Measurements from ENCODE around the gene CLPTM1L.

Gene CLPTM1L

GRCh38 chr5:1344975-1345838 lies at the start of gene CLPTM1L:
CLPTM1L (minus strand) TSS chr5:1345099; CDS start chr5:1344841, 258 bp downstream.
- DNase-seq (ENCODE audit: low read depth, low spot score), result peak; percentile 58
- TF ChIP-seq YY1 (IDR thresholded peaks at IDR 0.05; ENCODE audit: insufficient read depth, insufficient read length) (no peak), ZNF274 (IDR thresholded peaks at IDR 0.05; ENCODE audit: low read depth, low read length) (no peak), SUZ12 (IDR thresholded peaks at IDR 0.05; ENCODE audit: extremely low read depth, insufficient read depth, insufficient read length) (no peak)
- Histone ChIP-seq H3K4me3 (ENCODE audit: insufficient read length, low read depth) (peak within 1 kb of the TSS; percentile 63), H3K36me3 (ENCODE audit: insufficient read depth, insufficient read length, low read length) (peaks cover 39% of the 10 kb centered on the region), H3K9me3 (ENCODE audit: insufficient read depth, low read length) (no peaks in the 10 kb centered on the region), H3K4me1 (ENCODE audit: insufficient read depth, insufficient read length) (no peaks in the 10 kb centered on the region), H3K9ac (ENCODE audit: insufficient read length, low read depth) (peak within 1 kb of the TSS; percentile 90), H3K27me3 (ENCODE audit: insufficient read depth, insufficient read length) (no peaks in the 10 kb centered on the region)

GRCh38 chr5:1393571-1394501 lies 48.9 kb upstream of the CLPTM1L start:
- H3K27me3 ChIP-seq (ENCODE audit: insufficient read depth, insufficient read length), result peaks cover 13% of the 10 kb centered on the region
- TF ChIP-seq YY1 (IDR thresholded peaks at IDR 0.05; ENCODE audit: insufficient read depth, insufficient read length) (no peak), ZNF274 (IDR thresholded peaks at IDR 0.05; ENCODE audit: low read depth, low read length) (no peak), SUZ12 (IDR thresholded peaks at IDR 0.05; ENCODE audit: extremely low read depth, insufficient read depth, insufficient read length) (no peak)
- no peak overlapping the region for H3K9ac ChIP-seq (ENCODE audit: insufficient read length, low read depth)

GRCh38 chr5:1392801-1393565 lies 48.1 kb upstream of the CLPTM1L start:
- no peaks in the 10 kb centered on the region for H3K9me3 ChIP-seq (ENCODE audit: insufficient read depth, low read length)
- TF ChIP-seq ZNF274 (IDR thresholded peaks at IDR 0.05; ENCODE audit: low read depth, low read length), result no peak
- no peak for TF ChIP-seq YY1 (IDR thresholded peaks at IDR 0.05; ENCODE audit: insufficient read depth, insufficient read length)
- no peak for TF ChIP-seq SUZ12 (IDR thresholded peaks at IDR 0.05; ENCODE audit: extremely low read depth, insufficient read depth, insufficient read length)
- peaks cover 22% of the 10 kb centered on the region for H3K27me3 ChIP-seq (ENCODE audit: insufficient read depth, insufficient read length)
- DNase-seq (ENCODE audit: low read depth, low spot score), result no peak
- no peak overlapping the region for H3K9ac ChIP-seq (ENCODE audit: insufficient read length, low read depth)
- no peaks in the 10 kb centered on the region for H3K36me3 ChIP-seq (ENCODE audit: insufficient read depth, insufficient read length, low read length)
- no peak overlapping the region for H3K4me3 ChIP-seq (ENCODE audit: insufficient read length, low read depth)
- peaks cover 6% of the 10 kb centered on the region for H3K4me1 ChIP-seq (ENCODE audit: insufficient read depth, insufficient read length)

More at GRCh38 chr5:1393571-1394501, 48.9 kb upstream of the CLPTM1L start:
- H3K4me3 ChIP-seq (ENCODE audit: insufficient read length, low read depth), result no peak overlapping the region
- peaks cover 6% of the 10 kb centered on the region for H3K4me1 ChIP-seq (ENCODE audit: insufficient read depth, insufficient read length)
- DNase-seq (ENCODE audit: low read depth, low spot score), result no peak
- no peaks in the 10 kb centered on the region for H3K36me3 ChIP-seq (ENCODE audit: insufficient read depth, insufficient read length, low read length)
- H3K9me3 ChIP-seq (ENCODE audit: insufficient read depth, low read length), result no peaks in the 10 kb centered on the region

GRCh38 chr5:1392261-1392660 lies 47.4 kb upstream of the CLPTM1L start:
- TF ChIP-seq SUZ12 (IDR thresholded peaks at IDR 0.05; ENCODE audit: extremely low read depth, insufficient read depth, insufficient read length), result no peak
- TF ChIP-seq YY1 (IDR thresholded peaks at IDR 0.05; ENCODE audit: insufficient read depth, insufficient read length), result no peak
- TF ChIP-seq ZNF274 (IDR thresholded peaks at IDR 0.05; ENCODE audit: low read depth, low read length), result no peak
- peaks cover 29% of the 10 kb centered on the region for H3K27me3 ChIP-seq (ENCODE audit: insufficient read depth, insufficient read length)

GRCh38 chr5:1391691-1392090 lies 46.8 kb upstream of the CLPTM1L start:
- TF ChIP-seq YY1 (IDR thresholded peaks at IDR 0.05; ENCODE audit: insufficient read depth, insufficient read length) (no peak), ZNF274 (IDR thresholded peaks at IDR 0.05; ENCODE audit: low read depth, low read length) (no peak), SUZ12 (IDR thresholded peaks at IDR 0.05; ENCODE audit: extremely low read depth, insufficient read depth, insufficient read length) (no peak)
- Histone ChIP-seq H3K9me3 (ENCODE audit: insufficient read depth, low read length) (no peaks in the 10 kb centered on the region), H3K4me3 (ENCODE audit: insufficient read length, low read depth) (no peak overlapping the region), H3K27me3 (ENCODE audit: insufficient read depth, insufficient read length) (peaks cover 35% of the 10 kb centered on the region), H3K9ac (ENCODE audit: insufficient read length, low read depth) (no peak overlapping the region), H3K4me1 (ENCODE audit: insufficient read depth, insufficient read length) (peaks cover 6% of the 10 kb centered on the region), H3K36me3 (ENCODE audit: insufficient read depth, insufficient read length, low read length) (no peaks in the 10 kb centered on the region)
- DNase-seq (ENCODE audit: low read depth, low spot score), result no peak

More at GRCh38 chr5:1392261-1392660, 47.4 kb upstream of the CLPTM1L start:
- no peak for DNase-seq (ENCODE audit: low read depth, low spot score)
- H3K9ac ChIP-seq (ENCODE audit: insufficient read length, low read depth), result no peak overlapping the region
- peaks cover 6% of the 10 kb centered on the region for H3K4me1 ChIP-seq (ENCODE audit: insufficient read depth, insufficient read length)
- no peaks in the 10 kb centered on the region for H3K9me3 ChIP-seq (ENCODE audit: insufficient read depth, low read length)
- H3K36me3 ChIP-seq (ENCODE audit: insufficient read depth, insufficient read length, low read length), result no peaks in the 10 kb centered on the region
- H3K4me3 ChIP-seq (ENCODE audit: insufficient read length, low read depth), result no peak overlapping the region

- Histone ChIP-seq H3K9ac (ENCODE audit: insufficient read length, low read depth) (no peak overlapping the region), H3K27me3 (ENCODE audit: insufficient read depth, insufficient read length) (peaks cover 41% of the 10 kb centered on the region), H3K4me3 (ENCODE audit: insufficient read length, low read depth) (no peak overlapping the region), H3K4me1 (ENCODE audit: insufficient read depth, insufficient read length) (peaks cover 2% of the 10 kb centered on the region), H3K36me3 (ENCODE audit: insufficient read depth, insufficient read length, low read length) (no peaks in the 10 kb centered on the region), H3K9me3 (ENCODE audit: insufficient read depth, low read length) (no peaks in the 10 kb centered on the region)
- DNase-seq (ENCODE audit: low read depth, low spot score), result no peak
- TF ChIP-seq YY1 (IDR thresholded peaks at IDR 0.05; ENCODE audit: insufficient read depth, insufficient read length) (no peak), ZNF274 (IDR thresholded peaks at IDR 0.05; ENCODE audit: low read depth, low read length) (no peak), SUZ12 (IDR thresholded peaks at IDR 0.05; ENCODE audit: extremely low read depth, insufficient read depth, insufficient read length) (no peak)
Measured at GRCh38 chr5:1390861-1391600, 46.1 kb upstream of the CLPTM1L start.

All from NT2/D1 (cell line).